Lung (tissue), 12 donors: ENCODE data around the gene ATP2B2. TPM values are rescaled to one million over a fixed set of nuclear protein-coding genes. Genes with fewer than 3 reads are reported as not detected.

ENCODE experiments used
- ATAC-seq: fragments of 200-7000 bp; cut with Tn5 transposase; one replicate; pipeline ENCODE4 v1.9.1; 2020; ENCODE audit warnings: moderate number of reproducible peaks; ENCODE audit not compliant: insufficient read depth, low FRiP score
- DNase-seq, 3 donors: peaks; one replicate each; pipeline ENCODE4 v3.0.0-alpha.2; 2013 to 2017
- H3K27ac ChIP-seq, 2 donors: one replicate each; pipeline ENCODE4 v1.5.1; 2013; ENCODE audit warnings: mild to moderate bottlenecking in 2 of 2, moderate library complexity in 2 of 2, control low read depth in 1 of 2, inconsistent platforms in 1 of 2, low read depth in 1 of 2, low read length in 1 of 2
- H3K27me3 ChIP-seq, 3 donors: one replicate each; pipeline ENCODE4 v1.5.1; 2013; ENCODE audit warnings: low read length in 2 of 3; ENCODE audit not compliant: control insufficient read depth in 3 of 3, insufficient read depth in 3 of 3
- H3K36me3 ChIP-seq, 4 donors: one replicate each; pipeline ENCODE4 v1.5.1; 2013; ENCODE audit warnings: low read length in 4 of 4, mild to moderate bottlenecking in 1 of 4, moderate library complexity in 1 of 4; ENCODE audit not compliant: control insufficient read depth in 4 of 4, insufficient read depth in 4 of 4
- H3K4me1 ChIP-seq, 5 donors: one replicate each; pipeline ENCODE4 v1.5.1; 2013; ENCODE audit warnings: low read length in 5 of 5, mild to moderate bottlenecking in 2 of 5, moderate library complexity in 1 of 5; ENCODE audit not compliant: control insufficient read depth in 5 of 5, insufficient read depth in 5 of 5
- H3K4me3 ChIP-seq: one replicate; pipeline ENCODE4 v1.5.1; 2013; ENCODE audit warnings: mild to moderate bottlenecking, control low read depth, moderate library complexity
- H3K9ac ChIP-seq, 2 donors: one replicate each; pipeline ENCODE4 v1.5.1; 2013; ENCODE audit warnings: low read length in 2 of 2, control low read depth in 1 of 2; ENCODE audit not compliant: insufficient read depth in 1 of 2
- H3K9me3 ChIP-seq, 4 donors: one replicate each; pipeline ENCODE4 v1.5.1; 2013; ENCODE audit warnings: low read length in 3 of 4, mild to moderate bottlenecking in 1 of 4, moderate library complexity in 1 of 4; ENCODE audit not compliant: control insufficient read depth in 4 of 4, insufficient read depth in 3 of 4
- CTCF ChIP-seq: IDR thresholded peaks from 2 replicates; pipeline ENCODE4 v1.5.1; 2012; ENCODE audit warnings: mild to moderate bottlenecking; ENCODE audit errors: control extremely low read depth, extremely low read depth
- WGBS, 2 donors: extraction: QIAGEN DNeasy Blood & Tissue Kit; methylation state at CpG; one replicate each; pipeline ENCODE4 v1.1.7; 2013; 5-methylcytosine and 5-hydroxymethylcytosine counted together
- polyA plus RNA-seq, 2 donors: library from polyadenylated mRNA; stranded (reverse); fragments of 200-250 nt; gene quantifications; one replicate each; pipeline ENCODE4 v1.2.1, GENCODE V29; 2013
- total RNA-seq, 2 donors: library from RNA; depleted of rRNA in 1 of 2; stranded (reverse); fragments of >200 nt in 1 of 2; gene quantifications; one replicate each; pipeline ENCODE4 v1.2.1, GENCODE V29; 2014 to 2021
- donor health status: control.
- donor health status: control.
- donor health status: Bipolar disorder and iron deficiency.
- donor health status: healthy.
- donor health status: DM: yes; HTN: yes; CAD: no.

Gene ATP2B2
- total and polyA plus RNA-seq, 4 donors, result 0.06 TPM; not detected in 3

- H3K27ac ChIP-seq, result no peak overlapping the region
- WGBS, 2 donors, result 57 to 70% methylated on average over 16 of the region's 16 CpGs
- H3K4me1 ChIP-seq, result peaks cover 0 to 7% (median 0%) of the 10 kb centered on the region in 5 donors
- no peaks in the 10 kb centered on the region for H3K36me3 ChIP-seq
- H3K4me3 ChIP-seq, result no peak overlapping the region
- no peaks in the 10 kb centered on the region for H3K9me3 ChIP-seq
- no peaks in the 10 kb centered on the region for H3K27me3 ChIP-seq
- H3K9ac ChIP-seq, result no peak overlapping the region
- DNase-seq (no peak), ATAC-seq (no peak)
- TF ChIP-seq CTCF, result no peak
Measured at GRCh38 chr3:10378246-10378645, 127.1 kb downstream of the ATP2B2 start.

GRCh38 chr3:10377148-10377725 is 128.1 kb downstream of the ATP2B2 start:
- Histone ChIP-seq H3K27ac (no peak overlapping the region), H3K4me1 (peaks cover 0 to 7% (median 0%) of the 10 kb centered on the region in 5 donors), H3K27me3 (no peaks in the 10 kb centered on the region), H3K36me3 (no peaks in the 10 kb centered on the region), H3K9me3 (no peaks in the 10 kb centered on the region), H3K4me3 (no peak overlapping the region), H3K9ac (peak overlapping the region in 1 of 2 donors; percentile 3)
- ATAC-seq (no peak), DNase-seq (peak; percentile 74 to 90 (median 86))
- no peak for TF ChIP-seq CTCF
- 64 to 76% methylated on average over 16 of the region's 16 CpGs for WGBS, 2 donors

- TF ChIP-seq CTCF, result no peak
- Histone ChIP-seq H3K4me1 (peaks cover 0 to 7% (median 0%) of the 10 kb centered on the region in 5 donors), H3K27me3 (no peaks in the 10 kb centered on the region), H3K4me3 (no peak overlapping the region), H3K27ac (no peak overlapping the region), H3K9me3 (peaks cover 0 to 2% (median 0%) of the 10 kb centered on the region in 4 donors), H3K9ac (no peak overlapping the region), H3K36me3 (no peaks in the 10 kb centered on the region)
- DNase-seq (no peak), ATAC-seq (no peak)
- WGBS, 2 donors, result 49 to 54% methylated on average over 6 of the region's 6 CpGs
Measured at GRCh38 chr3:10376353-10376752, 129.0 kb downstream of the ATP2B2 start.
